Breast epithelium (tissue), 3 donors: ENCODE results near the gene MOGAT1.

Source experiments
- CTCF ChIP-seq, 3 donors: fragments of 450-650 bp; IDR thresholded peaks; one replicate each; pipeline ENCODE4 v1.5.1; 2016 to 2017; ENCODE audit warnings: antibody characterized with exemption in 3 of 3, mild to moderate bottlenecking in 3 of 3, moderate library complexity in 3 of 3
- POLR2A ChIP-seq: fragments of 450-650 bp; IDR thresholded peaks from one replicate; pipeline ENCODE4 v1.6.1; 2016; ENCODE audit warnings: antibody characterized with exemption, mild to moderate bottlenecking, moderate library complexity

GRCh38 chr2:222627764-222628163 lies 43.7 kb upstream of the MOGAT1 start:
- TF ChIP-seq CTCF (IDR thresholded peaks at IDR 0.05): no peak
- no peak for TF ChIP-seq POLR2A
